TTC549 (cell line): ENCODE data around the gene LY6G5B.

Experiments used
- FAIRE-seq: peaks from 2 replicates; lab custom pipeline; 2012; peaks lifted over from hg19 to GRCh38; lab: Jason Lieb, UNC

Gene LY6G5B

GRCh38 chr6:31715022-31715958, 45.5 kb downstream of the LY6G5B start, which contains the start of gene LY6G6D:
Gene LY6G6D (plus strand): TSS chr6:31715348. CDS start chr6:31715356, 8 bp downstream.
- FAIRE-seq: no peak

DNA sequence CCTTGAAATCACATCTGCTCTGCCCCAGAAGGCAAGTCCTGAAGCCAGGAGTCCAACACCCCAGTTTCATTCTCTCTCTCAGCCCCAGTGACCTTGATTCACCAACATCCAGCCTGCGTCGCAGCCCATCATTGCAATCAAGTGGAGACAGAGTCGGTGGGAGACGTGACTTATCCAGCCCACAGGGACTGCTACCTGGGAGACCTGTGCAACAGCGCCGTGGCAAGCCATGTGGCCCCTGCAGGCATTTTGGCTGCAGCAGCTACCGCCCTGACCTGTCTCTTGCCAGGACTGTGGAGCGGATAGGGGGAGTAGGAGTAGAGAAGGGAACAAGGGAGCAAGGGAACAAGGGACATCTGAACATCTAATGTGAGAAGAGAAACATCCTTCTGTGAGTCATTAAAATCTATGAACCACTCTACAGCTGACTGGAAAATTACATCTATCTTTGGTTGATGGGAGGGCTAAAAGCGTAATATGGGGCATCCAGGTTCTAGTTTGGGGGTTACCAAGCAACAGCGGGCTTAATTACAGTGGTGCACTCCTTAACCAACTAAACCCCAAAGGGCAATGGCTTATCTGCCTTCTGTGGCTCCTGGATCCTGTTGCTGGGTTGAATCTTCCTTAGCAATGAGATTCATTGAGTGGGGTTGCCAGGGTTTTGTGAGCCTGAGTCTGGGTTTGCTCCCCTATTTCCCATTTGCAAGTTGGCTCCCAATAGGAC, 47.9 kb downstream of the LY6G5B start:
- FAIRE-seq: no peak

DNA sequence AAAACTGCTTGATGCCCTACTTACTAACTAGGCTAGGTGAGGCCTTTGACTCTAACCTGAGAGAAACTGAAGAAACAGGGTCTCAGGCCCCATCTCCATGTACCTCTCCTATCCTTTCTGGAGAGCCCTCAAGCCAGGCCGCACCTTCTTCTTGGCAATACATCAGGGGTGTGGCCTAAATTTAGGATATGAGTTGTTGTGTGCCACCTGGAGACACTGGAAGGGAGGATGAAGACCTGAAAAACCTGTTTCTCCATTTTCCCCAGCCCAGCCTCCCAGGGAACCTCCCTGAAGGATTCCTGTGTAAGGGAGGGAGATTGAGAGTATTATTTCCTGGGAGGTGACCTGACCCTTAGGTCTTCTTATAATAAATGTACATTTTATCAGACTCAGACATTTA, 48.5 kb downstream of the LY6G5B start:
- FAIRE-seq: no peak

DNA sequence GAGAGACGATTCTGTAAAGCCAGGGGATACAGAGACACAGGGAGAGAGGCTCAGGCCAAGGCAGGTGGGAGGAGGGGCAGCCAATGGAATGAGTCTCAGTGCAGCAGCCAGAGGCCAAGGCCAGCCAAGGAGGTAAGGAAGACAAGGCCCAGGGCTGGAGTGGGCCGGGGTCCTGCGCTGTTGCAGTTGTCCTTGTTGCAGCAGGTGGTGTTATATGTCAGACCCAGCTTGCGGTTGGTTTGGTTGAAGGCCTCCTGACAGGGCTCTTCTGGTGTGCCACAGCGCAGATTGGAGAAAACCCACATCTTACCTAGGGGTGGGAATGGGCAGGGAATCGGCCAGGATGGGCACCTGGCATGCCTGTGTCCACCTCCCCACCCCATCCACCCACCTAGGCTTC, 49.2 kb downstream of the LY6G5B start:
- FAIRE-seq: no peak

DNA sequence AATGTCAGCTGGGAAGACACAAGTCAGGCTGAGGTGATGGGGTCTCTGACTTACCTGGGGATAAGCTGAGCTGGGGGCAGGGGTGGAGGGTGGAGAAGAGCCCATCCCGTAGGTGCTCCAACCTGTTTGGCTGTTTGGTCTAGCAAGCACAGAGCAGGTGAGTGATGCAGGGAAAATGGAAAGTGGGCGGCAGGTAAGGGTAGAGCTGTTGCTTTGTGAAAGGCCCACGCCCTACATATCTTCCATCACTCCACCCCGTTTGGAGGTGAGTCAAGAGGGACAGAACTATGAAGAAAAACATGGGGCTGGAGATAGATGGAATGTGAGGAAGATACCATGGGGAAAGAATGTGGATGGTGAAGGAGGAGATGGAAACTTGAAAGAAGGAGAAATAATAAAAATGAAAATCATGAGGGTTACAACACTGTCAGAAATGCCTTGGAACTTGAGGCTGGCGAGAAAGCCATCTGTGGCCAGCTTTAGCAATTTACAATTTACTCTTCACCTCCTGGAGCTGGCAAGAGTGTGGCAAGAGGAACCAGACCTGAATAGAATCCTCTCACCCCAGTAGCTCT, 50.5 kb downstream of the LY6G5B start:
- FAIRE-seq: no peak

GRCh38 chr6:31721351-31722020, 51.7 kb downstream of the LY6G5B start, which contains the start of gene LY6G6C:
Gene LY6G6C (minus strand): TSS chr6:31721746. CDS start chr6:31721679, 67 bp downstream.
- no peak for FAIRE-seq

DNA sequence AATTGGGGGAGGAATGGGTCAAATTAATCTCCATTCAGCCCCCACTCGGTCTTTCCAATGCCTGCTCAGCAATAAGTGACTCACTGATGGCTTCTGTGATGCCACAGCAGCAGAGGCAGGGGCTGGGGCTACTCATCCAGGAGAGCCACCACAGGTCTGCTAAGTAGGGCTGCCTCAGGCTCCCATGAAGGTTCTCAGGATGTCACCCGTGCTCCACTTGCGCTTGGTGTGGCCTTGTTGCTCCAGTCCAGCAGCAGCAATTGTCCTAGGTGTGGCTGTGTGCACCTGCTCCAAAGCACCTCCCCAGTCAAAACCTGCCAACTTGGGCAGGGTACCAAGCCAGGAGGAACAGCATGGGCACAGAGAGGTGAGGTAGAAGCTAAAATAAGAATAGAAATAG, 52.4 kb downstream of the LY6G5B start:
- no peak for FAIRE-seq
